GM18951 (cell line): Measurements from ENCODE around the gene FBXO31.

Source experiments
- POLR2A ChIP-seq: IDR thresholded peaks from 4 replicates; pipeline ENCODE4 v1.6.1; 2011; ENCODE audit warnings: mild to moderate bottlenecking; ENCODE audit not compliant: insufficient read length, insufficient read depth; ENCODE audit errors: extremely low read depth
- in situ Hi-C: fragments of 300-500 bp; cut with MboI; formaldehyde crosslinking; loops from one replicate; pipeline ENCODE4 v1.12.0; 2022; ENCODE audit warnings: low sequenced_read_pairs, mixed read lengths, inconsistent platforms; ENCODE audit not compliant: unreplicated experiment

The FBXO31 gene

GRCh38 chr16:87352818-87353217, 30.8 kb downstream of the FBXO31 start:
- in situ Hi-C loops: no loop called here
- TF ChIP-seq POLR2A: no peak

- no peak for TF ChIP-seq POLR2A
- in situ Hi-C loops: no loop called here
Observed at GRCh38 chr16:87351320-87351698, 32.3 kb downstream of the FBXO31 start.

GRCh38 chr16:87350681-87351319, 32.8 kb downstream of the FBXO31 start:
- in situ Hi-C loops: no loop called here
- TF ChIP-seq POLR2A: no peak

GRCh38 chr16:87350031-87350430, 33.5 kb downstream of the FBXO31 start:
- in situ Hi-C loops: no loop called here
- no peak for TF ChIP-seq POLR2A

- TF ChIP-seq POLR2A: no peak
- in situ Hi-C loops: no loop called here
Observed at GRCh38 chr16:87348616-87349157, 34.9 kb downstream of the FBXO31 start.

- no peak for TF ChIP-seq POLR2A
Observed at GRCh38 chr16:87347932-87348615, 35.5 kb downstream of the FBXO31 start.

GRCh38 chr16:87346517-87347060, 37.0 kb downstream of the FBXO31 start:
- in situ Hi-C loops: no loop called here
- TF ChIP-seq POLR2A: no peak

More at GRCh38 chr16:87347932-87348615, 35.5 kb downstream of the FBXO31 start:
- in situ Hi-C loops: no loop called here

GRCh38 chr16:87345726-87346424, 37.7 kb downstream of the FBXO31 start:
- in situ Hi-C loops: no loop called here
- TF ChIP-seq POLR2A: no peak

- TF ChIP-seq POLR2A: no peak
- in situ Hi-C loops: no loop called here
Observed at GRCh38 chr16:87344931-87345631, 38.5 kb downstream of the FBXO31 start.

GRCh38 chr16:87344165-87344930, 39.2 kb downstream of the FBXO31 start:
- in situ Hi-C loops: no loop called here
- TF ChIP-seq POLR2A: no peak

GRCh38 chr16:87343753-87344050, 39.9 kb downstream of the FBXO31 start:
- in situ Hi-C loops: no loop called here
- TF ChIP-seq POLR2A: no peak

- no peak for TF ChIP-seq POLR2A
- in situ Hi-C loops: no loop called here
Observed at GRCh38 chr16:87342978-87343752, 40.4 kb downstream of the FBXO31 start.

- TF ChIP-seq POLR2A: no peak
- in situ Hi-C loops: no loop called here
Observed at GRCh38 chr16:87342504-87342903, 41.1 kb downstream of the FBXO31 start.
